Measurements from ENCODE around the gene TTBK1.

DNA sequence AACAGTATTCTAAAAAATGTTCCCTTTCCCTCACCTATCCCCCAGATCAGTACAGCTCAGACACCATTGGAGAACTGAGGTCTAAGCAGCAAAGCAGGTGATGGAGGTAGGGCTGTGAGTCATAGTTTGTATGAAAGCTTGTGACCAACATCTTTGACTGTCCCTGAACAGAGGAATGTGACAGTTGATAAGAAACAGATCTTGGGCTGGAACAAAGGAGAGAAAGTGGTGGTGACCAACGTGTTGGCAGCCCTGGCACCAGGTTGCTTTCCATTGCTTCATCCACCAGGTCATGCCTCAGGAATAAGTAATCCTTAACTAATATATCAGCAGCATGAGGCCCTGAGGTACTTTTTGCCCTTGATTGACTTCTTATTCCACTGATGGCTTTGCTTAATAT, 85.2 kb downstream of the TTBK1 start:
- TF ChIP-seq CTCF (IDR thresholded peaks at IDR 0.05) (no peak), POLR2A (IDR thresholded peaks at IDR 0.05) (no peak)
